ENCODE results near the gene DMP1.

DNA sequence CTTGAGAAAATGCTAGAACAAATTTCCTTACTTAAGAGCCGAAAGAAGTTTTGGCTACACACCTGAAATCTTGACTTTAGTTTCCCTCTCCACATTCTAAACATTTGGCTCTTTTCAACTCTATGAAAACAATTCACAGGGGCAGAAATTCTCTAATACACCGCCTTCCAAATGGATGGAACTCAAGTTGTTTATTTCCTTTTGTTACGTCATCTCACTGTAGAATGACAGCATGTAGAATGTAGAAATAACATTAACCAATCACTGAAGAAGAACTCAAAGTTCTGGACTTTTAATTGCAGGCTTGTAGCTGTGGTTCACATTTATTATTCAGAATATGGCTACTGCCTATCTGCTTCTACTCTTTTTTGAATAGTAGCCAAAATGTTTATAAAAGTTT lies 1.9 kb downstream of the DMP1 start:
- no peak for TF ChIP-seq NR2F6 (IDR thresholded peaks at IDR 0.05)
- no peak for TF ChIP-seq NR2F6 (CRISPR knock-in tag; IDR thresholded peaks at IDR 0.05)
- TF ChIP-seq MAFK (conservative IDR thresholded peaks at IDR 0.05 in 1 of 2, IDR thresholded peaks at IDR 0.05 in 1 of 2; ENCODE audit: low read length in 2 of 2), result no peak
- TF ChIP-seq, protein P1, sequence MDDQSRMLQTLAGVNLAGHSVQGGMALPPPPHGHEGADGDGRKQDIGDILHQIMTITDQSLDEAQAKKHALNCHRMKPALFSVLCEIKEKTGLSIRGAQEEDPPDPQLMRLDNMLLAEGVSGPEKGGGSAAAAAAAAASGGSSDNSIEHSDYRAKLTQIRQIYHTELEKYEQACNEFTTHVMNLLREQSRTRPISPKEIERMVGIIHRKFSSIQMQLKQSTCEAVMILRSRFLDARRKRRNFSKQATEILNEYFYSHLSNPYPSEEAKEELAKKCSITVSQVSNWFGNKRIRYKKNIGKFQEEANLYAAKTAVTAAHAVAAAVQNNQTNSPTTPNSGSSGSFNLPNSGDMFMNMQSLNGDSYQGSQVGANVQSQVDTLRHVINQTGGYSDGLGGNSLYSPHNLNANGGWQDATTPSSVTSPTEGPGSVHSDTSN (CRISPR knock-in tag; IDR thresholded peaks at IDR 0.05; ENCODE audit: borderline replicate concordance), result no peak
- TF ChIP-seq CTCF (CRISPR knock-in tag; IDR thresholded peaks at IDR 0.05), result no peak
- TF ChIP-seq REPIN1 (CRISPR knock-in tag; IDR thresholded peaks at IDR 0.05; ENCODE audit: borderline replicate concordance, low read depth), result no peak
- TF ChIP-seq KAT8 (CRISPR knock-in tag; IDR thresholded peaks at IDR 0.05), result no peak
- no peak for TF ChIP-seq ZNF234 (CRISPR knock-in tag; conservative IDR thresholded peaks at IDR 0.05)
- no peak for TF ChIP-seq FOXM1 (CRISPR knock-in tag; IDR thresholded peaks at IDR 0.05)
- TF ChIP-seq POLR2AphosphoS5 (IDR thresholded peaks at IDR 0.05; ENCODE audit: low read depth, low read length), result no peak
- TF ChIP-seq ZBTB26 (CRISPR knock-in tag; IDR thresholded peaks at IDR 0.05; ENCODE audit: borderline replicate concordance), result no peak
- TF ChIP-seq, protein P2, sequence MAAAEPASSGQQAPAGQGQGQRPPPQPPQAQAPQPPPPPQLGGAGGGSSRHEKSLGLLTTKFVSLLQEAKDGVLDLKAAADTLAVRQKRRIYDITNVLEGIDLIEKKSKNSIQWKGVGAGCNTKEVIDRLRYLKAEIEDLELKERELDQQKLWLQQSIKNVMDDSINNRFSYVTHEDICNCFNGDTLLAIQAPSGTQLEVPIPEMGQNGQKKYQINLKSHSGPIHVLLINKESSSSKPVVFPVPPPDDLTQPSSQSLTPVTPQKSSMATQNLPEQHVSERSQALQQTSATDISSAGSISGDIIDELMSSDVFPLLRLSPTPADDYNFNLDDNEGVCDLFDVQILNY (CRISPR knock-in tag; conservative IDR thresholded peaks at IDR 0.05), result no peak
- TF ChIP-seq RAD21 (CRISPR knock-in tag; IDR thresholded peaks at IDR 0.05), result no peak
